Spleen (tissue), 11 donors: ENCODE data around the gene FAM83F. TPM values are rescaled to one million over a fixed set of nuclear protein-coding genes. Genes with fewer than 3 reads are reported as not detected.

ENCODE experiments used
- DNase-seq: peaks from one replicate; pipeline ENCODE4 v3.0.0-alpha.2; 2020
- H3K27ac ChIP-seq, 8 donors: fragments of 200-600 bp; sonication (generic) in 7 of 8; 1 replicate in 4 of 8; 2 replicates in 4 of 8; pipeline versions ENCODE4 v1.5.0 to v1.8.0; 2016 to 2021; ENCODE audit warnings: inconsistent platforms in 4 of 8, mild to moderate bottlenecking in 4 of 8, moderate library complexity in 1 of 8
- H3K27me3 ChIP-seq, 7 donors: fragments of 200-600 bp; sonication (generic) in 6 of 7; replicated peaks in 1 of 7; 1 replicate in 4 of 7; 2 replicates in 3 of 7; pipeline versions ENCODE4 v1.5.0 to v1.8.0; 2016 to 2021; ENCODE audit warnings: inconsistent platforms in 3 of 7, mild to moderate bottlenecking in 1 of 7
- H3K36me3 ChIP-seq, 6 donors: fragments of 200-600 bp; sonication (generic) in 5 of 6; 1 replicate in 4 of 6; 2 replicates in 2 of 6; pipeline versions ENCODE4 v1.5.0 to v1.8.0; 2016 to 2021; ENCODE audit warnings: inconsistent platforms in 2 of 6
- H3K4me1 ChIP-seq, 6 donors: fragments of 200-600 bp; sonication (generic) in 5 of 6; 1 replicate in 3 of 6; 2 replicates in 3 of 6; pipeline versions ENCODE4 v1.5.0 to v1.8.0; 2016 to 2021; ENCODE audit warnings: inconsistent platforms in 3 of 6
- H3K4me3 ChIP-seq, 8 donors: fragments of 200-600 bp; sonication (generic) in 7 of 8; 1 replicate in 4 of 8; 2 replicates in 4 of 8; pipeline versions ENCODE4 v1.5.0 to v1.8.0; 2016 to 2021; ENCODE audit warnings: inconsistent platforms in 4 of 8, mild to moderate bottlenecking in 4 of 8, moderate library complexity in 2 of 8
- H3K9me3 ChIP-seq, 8 donors: fragments of 200-600 bp; sonication (generic) in 7 of 8; 1 replicate in 4 of 8; 2 replicates in 4 of 8; pipeline versions ENCODE4 v1.5.0 to v1.8.0; 2016 to 2021; ENCODE audit warnings: inconsistent platforms in 4 of 8
- CTCF ChIP-seq, 11 experiments: fragments of 200-600 bp in 7 of 11; fragments of 450-650 bp in 4 of 11; sonication (generic) in 4 of 11; IDR thresholded peaks in 8 of 11; conservative IDR thresholded peaks in 3 of 11; 1 replicate in 7 of 11; 2 replicates in 4 of 11; pipeline versions ENCODE4 v1.4.0 to v1.8.0; 2016 to 2021; ENCODE audit warnings: antibody characterized with exemption in 11 of 11, inconsistent platforms in 4 of 11, mild to moderate bottlenecking in 1 of 11
- POLR2A ChIP-seq, 3 donors: fragments of 450-650 bp; IDR thresholded peaks; one replicate each; pipeline ENCODE4 v1.5.1; 2017; ENCODE audit warnings: antibody characterized with exemption in 3 of 3, mild to moderate bottlenecking in 1 of 3
- POLR2AphosphoS5 ChIP-seq, 3 donors: sonication (generic); formaldehyde crosslinking; IDR thresholded peaks; one replicate each; pipeline ENCODE4 v1.5.1; 2017; ENCODE audit warnings: antibody characterized with exemption in 3 of 3
- WGBS, 5 donors: extraction: QIAGEN DNeasy Blood & Tissue Kit in 3 of 5; methylation state at CpG; one replicate each; pipeline versions ENCODE4 v1.1.5 to v1.1.7; 2013 to 2018; 5-methylcytosine and 5-hydroxymethylcytosine counted together
- intact Hi-C: fragments of 100-400 bp; cut with DNase I; formaldehyde crosslinking; loops from one replicate; pipeline ENCODE4 v1.15.0; 2023; ENCODE audit warnings: low total_unique reads
- polyA plus RNA-seq, 3 donors: library from polyadenylated mRNA; stranded (reverse); fragments of 200-250 nt; gene quantifications; one replicate each; pipeline ENCODE4 v1.2.1, GENCODE V29; 2013
- total RNA-seq, 7 donors: library from RNA; depleted of rRNA in 3 of 7; stranded (reverse); fragments of >200 nt in 3 of 7; fragmentation: NEBNext Ultra II Directional in 4 of 7; extraction: Animal tissue kit (Norgen Biotek cat#: 25700) in 4 of 7; gene quantifications; one replicate each; pipeline versions ENCODE4 v1.1.0 to v1.2.1, GENCODE V29; 2016 to 2021
- donor health status: healthy with polysubstance abuse.
- donor health status: DM: no; HTN: no; CAD: no; lungs with moderate emphysema.
- donor health status: DM: no; HTN: no; CAD: no.
- donor health status: Bipolar disorder and iron deficiency.
- donor health status: healthy.
- donor health status: DM: no; HTN: no; CAD: no.
- donor health status: DM: yes; HTN: yes; CAD: no.

FAM83F gene
- total and polyA plus RNA-seq, 10 donors: 0.02 to 0.28 (median 0.12) TPM; not detected in 2

GRCh38 chr22:40056559-40056958, 61.8 kb downstream of the FAM83F start:
- intact Hi-C loops: no loop called here
- 61 to 94% (median 85%) methylated on average over 3 of the region's 3 CpGs for WGBS, 5 donors
- Histone ChIP-seq H3K9me3 (no peaks in the 10 kb centered on the region), H3K4me1 (peaks cover 49 to 100% (median 86%) of the 10 kb centered on the region in 6 donors), H3K36me3 (no peaks in the 10 kb centered on the region), H3K4me3 (no peak overlapping the region), H3K27me3 (no peaks in the 10 kb centered on the region), H3K27ac (peak overlapping the region in 1 of 8 donors; percentile 73)
- TF ChIP-seq POLR2AphosphoS5 (IDR thresholded peaks at IDR 0.05): no peak
- no peak for TF ChIP-seq POLR2A (IDR thresholded peaks at IDR 0.05)
- TF ChIP-seq CTCF (IDR thresholded peaks at IDR 0.05 in 8 of 11, conservative IDR thresholded peaks at IDR 0.05 in 3 of 11): no peak
- DNase-seq: no peak

- H3K9me3 ChIP-seq: no peaks in the 10 kb centered on the region
- no peaks in the 10 kb centered on the region for H3K36me3 ChIP-seq
- no peaks in the 10 kb centered on the region for H3K27me3 ChIP-seq
- no peak overlapping the region for H3K27ac ChIP-seq
- TF ChIP-seq CTCF (IDR thresholded peaks at IDR 0.05 in 8 of 11, conservative IDR thresholded peaks at IDR 0.05 in 3 of 11) (no peak), POLR2A (IDR thresholded peaks at IDR 0.05) (no peak), POLR2AphosphoS5 (IDR thresholded peaks at IDR 0.05) (no peak)
- no peak overlapping the region for H3K4me3 ChIP-seq
- peaks cover 38 to 98% (median 77%) of the 10 kb centered on the region in 6 donors for H3K4me1 ChIP-seq
- DNase-seq: no peak
- intact Hi-C loops: no loop called here
Measured at GRCh38 chr22:40057652-40058051, 62.9 kb downstream of the FAM83F start.

- TF ChIP-seq POLR2A (IDR thresholded peaks at IDR 0.05) (no peak), POLR2AphosphoS5 (IDR thresholded peaks at IDR 0.05) (peak in 1 of 3 donors; percentile 24)
- Histone ChIP-seq H3K4me1 (peaks cover 38 to 98% (median 72%) of the 10 kb centered on the region in 6 donors), H3K27me3 (no peaks in the 10 kb centered on the region), H3K9me3 (no peaks in the 10 kb centered on the region), H3K36me3 (no peaks in the 10 kb centered on the region), H3K27ac (no peak overlapping the region), H3K4me3 (no peak overlapping the region)
- no peak for DNase-seq
- 29 to 55% (median 38%) methylated on average over 5 of the region's 5 CpGs for WGBS, 5 donors
- intact Hi-C loops: no loop called here
Measured at GRCh38 chr22:40058265-40058664, 63.5 kb downstream of the FAM83F start.

GRCh38 chr22:40065981-40066380, 71.2 kb downstream of the FAM83F start:
- WGBS, 5 donors: 94 to 100% (median 97%) methylated on average over 3 of the region's 3 CpGs
- Histone ChIP-seq H3K4me1 (peaks cover 17 to 97% (median 56%) of the 10 kb centered on the region in 6 donors), H3K4me3 (no peak overlapping the region), H3K27me3 (no peaks in the 10 kb centered on the region), H3K36me3 (peaks cover 0 to 7% (median 0%) of the 10 kb centered on the region in 6 donors), H3K9me3 (no peaks in the 10 kb centered on the region), H3K27ac (no peak overlapping the region)
- intact Hi-C loops: no loop called here
- TF ChIP-seq POLR2AphosphoS5 (IDR thresholded peaks at IDR 0.05) (no peak), CTCF (IDR thresholded peaks at IDR 0.05 in 8 of 11, conservative IDR thresholded peaks at IDR 0.05 in 3 of 11) (no peak), POLR2A (IDR thresholded peaks at IDR 0.05) (no peak)
- DNase-seq: no peak

- WGBS, 5 donors: 94 to 100% (median 96%) methylated on average over 2 of the region's 2 CpGs
Measured at GRCh38 chr22:40067639-40068038, 72.9 kb downstream of the FAM83F start.

More at GRCh38 chr22:40067639-40068038, 72.9 kb downstream of the FAM83F start:
- no peaks in the 10 kb centered on the region for H3K9me3 ChIP-seq
- H3K27ac ChIP-seq: no peak overlapping the region
- intact Hi-C loops: no loop called here
- peaks cover 20 to 99% (median 63%) of the 10 kb centered on the region in 6 donors for H3K4me1 ChIP-seq
- peaks cover 0 to 7% (median 0%) of the 10 kb centered on the region in 6 donors for H3K36me3 ChIP-seq
- no peak for TF ChIP-seq POLR2AphosphoS5 (IDR thresholded peaks at IDR 0.05)
- no peak for TF ChIP-seq POLR2A (IDR thresholded peaks at IDR 0.05)
- TF ChIP-seq CTCF (IDR thresholded peaks at IDR 0.05 in 8 of 11, conservative IDR thresholded peaks at IDR 0.05 in 3 of 11): no peak
- DNase-seq: no peak
- no peak overlapping the region for H3K4me3 ChIP-seq
- H3K27me3 ChIP-seq: no peaks in the 10 kb centered on the region
